ENCODE data around the gene CNIH3.
"Not testable (repeated sequence)": the region's sequence is repeated elsewhere in the genome, so short reads cannot be mapped to it uniquely, and the experiment has no call there.

The CNIH3 gene

GRCh38 chr1:224615861-224616755 lies at the start of gene CNIH3:
Gene CNIH3, plus strand, starts transcription at chr1:224616317. Its CDS starts 858 bp downstream, at chr1:224617175.
- H3K4me3 ChIP-seq (ENCODE audit: low read depth, low read length), result peak within 1 kb of the TSS; percentile 71
- DNase-seq (ENCODE audit: low read depth), result peak; percentile 68
- no peak for TF ChIP-seq CTCF (IDR thresholded peaks at IDR 0.05; ENCODE audit: low read depth, low read length, missing control alignments)
- in situ Hi-C loops (cut with HindIII; ENCODE audit: low sequenced_read_pairs), result no loop called here

DNA sequence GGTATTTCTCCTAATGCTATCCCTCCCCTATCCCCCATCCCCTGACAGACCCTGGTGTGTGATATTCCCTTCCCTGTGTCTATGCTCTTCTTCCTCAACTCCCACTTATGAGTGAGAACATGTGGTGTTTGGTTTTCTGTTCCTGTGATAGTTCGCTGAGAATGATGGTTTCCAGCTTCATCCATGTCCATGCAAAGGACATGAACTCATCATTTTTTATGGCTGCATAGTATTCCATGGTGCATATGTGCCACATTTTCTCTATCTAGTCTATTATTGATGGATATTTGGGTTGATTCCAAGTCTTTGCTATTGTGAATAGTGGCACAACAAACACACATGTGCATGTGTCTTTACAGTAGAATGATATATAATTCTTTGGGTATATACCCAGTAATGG lies 49.6 kb upstream of the CNIH3 start:
- DNase-seq (ENCODE audit: low read depth); H3K4me3 ChIP-seq (ENCODE audit: low read depth, low read length); in situ Hi-C loops (cut with HindIII; ENCODE audit: low sequenced_read_pairs): not testable (repeated sequence)

GRCh38 chr1:224569276-224569675 lies 46.8 kb upstream of the CNIH3 start:
- in situ Hi-C loops (cut with HindIII; ENCODE audit: low sequenced_read_pairs), result no loop called here
- no peak for TF ChIP-seq CTCF (IDR thresholded peaks at IDR 0.05; ENCODE audit: low read depth, low read length, missing control alignments)
- DNase-seq (ENCODE audit: low read depth), result no peak
- no peak overlapping the region for H3K4me3 ChIP-seq (ENCODE audit: low read depth, low read length)

GRCh38 chr1:224571975-224572374 lies 44.1 kb upstream of the CNIH3 start:
- DNase-seq (ENCODE audit: low read depth); in situ Hi-C loops (cut with HindIII; ENCODE audit: low sequenced_read_pairs); H3K4me3 ChIP-seq (ENCODE audit: low read depth, low read length): not testable (repeated sequence)

DNA sequence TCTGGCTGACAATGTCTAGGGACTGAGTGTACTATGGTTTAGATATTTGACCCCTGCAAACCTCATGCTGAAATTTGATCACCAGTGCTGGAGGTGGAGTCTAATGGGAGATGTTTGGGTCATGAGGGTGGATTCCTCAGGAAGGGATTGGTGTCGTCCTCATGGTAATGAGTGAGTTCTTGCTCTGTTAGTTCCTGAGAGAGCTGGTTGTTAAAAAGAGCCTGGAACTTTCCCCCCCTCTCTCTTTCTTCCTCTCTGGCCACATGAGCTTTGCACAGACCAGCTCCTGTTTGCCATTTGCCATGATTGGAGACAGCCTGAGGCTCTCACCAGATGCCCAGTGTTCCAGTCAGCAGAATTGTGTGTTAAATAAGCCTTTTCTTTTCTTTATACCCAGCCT lies 36.6 kb upstream of the CNIH3 start:
- no peak overlapping the region for H3K4me3 ChIP-seq (ENCODE audit: low read depth, low read length)
- in situ Hi-C loops (cut with HindIII; ENCODE audit: low sequenced_read_pairs), result no loop called here
- no peak for DNase-seq (ENCODE audit: low read depth)
- TF ChIP-seq CTCF (IDR thresholded peaks at IDR 0.05; ENCODE audit: low read depth, low read length, missing control alignments), result no peak

DNA sequence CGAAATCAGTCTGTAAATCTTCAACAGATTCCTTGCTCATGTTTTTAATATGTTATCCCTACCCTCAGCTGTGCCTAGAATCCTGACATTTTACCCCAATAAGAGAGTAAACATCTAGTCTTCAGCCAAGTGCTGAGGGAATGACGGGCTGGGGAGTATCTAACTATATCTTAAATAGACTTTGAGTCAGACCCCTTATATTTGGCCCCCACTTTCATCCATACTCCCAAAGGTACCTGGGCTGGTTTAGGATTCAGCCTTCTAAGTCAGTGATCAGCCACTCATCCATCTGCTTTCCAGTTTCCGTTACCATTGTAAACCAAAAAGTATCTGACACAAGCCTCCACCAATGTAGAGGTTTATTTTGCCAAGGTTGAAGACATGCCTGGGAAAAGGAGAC lies 36.1 kb upstream of the CNIH3 start:
- TF ChIP-seq CTCF (IDR thresholded peaks at IDR 0.05; ENCODE audit: low read depth, low read length, missing control alignments), result no peak
- in situ Hi-C loops (cut with HindIII; ENCODE audit: low sequenced_read_pairs), result no loop called here
- H3K4me3 ChIP-seq (ENCODE audit: low read depth, low read length), result no peak overlapping the region
- no peak for DNase-seq (ENCODE audit: low read depth)

- no peak for DNase-seq (ENCODE audit: low read depth)
- in situ Hi-C loops (cut with HindIII; ENCODE audit: low sequenced_read_pairs), result no loop called here
- no peak for TF ChIP-seq CTCF (IDR thresholded peaks at IDR 0.05; ENCODE audit: low read depth, low read length, missing control alignments)
- H3K4me3 ChIP-seq (ENCODE audit: low read depth, low read length), result no peak overlapping the region
Observed at GRCh38 chr1:224582041-224582440, 34.1 kb upstream of the CNIH3 start.

Data from astrocyte of the cerebellum (primary cell).